Renal cortical epithelial cell (primary cell): ENCODE data around the gene MPG. TPM values are rescaled to one million over a fixed set of nuclear protein-coding genes. Genes with fewer than 3 reads are reported as not detected.
"Not testable (repeated sequence)": the region's sequence is repeated elsewhere in the genome, so short reads cannot be mapped to it uniquely, and the experiment has no call there.

ENCODE experiments used
- DNase-seq: peaks from one replicate; pipeline ENCODE4 v3.0.0-alpha.2; 2011; ENCODE audit warnings: low read depth
- total RNA-seq: library from RNA; depleted of rRNA; stranded (reverse); fragments of >200 nt; gene quantifications from 2 replicates; pipeline ENCODE4 v1.2.3, GENCODE V29; 2014

Gene MPG
- total RNA-seq, 1 donor from 2014 or later: 49.3 TPM

DNA sequence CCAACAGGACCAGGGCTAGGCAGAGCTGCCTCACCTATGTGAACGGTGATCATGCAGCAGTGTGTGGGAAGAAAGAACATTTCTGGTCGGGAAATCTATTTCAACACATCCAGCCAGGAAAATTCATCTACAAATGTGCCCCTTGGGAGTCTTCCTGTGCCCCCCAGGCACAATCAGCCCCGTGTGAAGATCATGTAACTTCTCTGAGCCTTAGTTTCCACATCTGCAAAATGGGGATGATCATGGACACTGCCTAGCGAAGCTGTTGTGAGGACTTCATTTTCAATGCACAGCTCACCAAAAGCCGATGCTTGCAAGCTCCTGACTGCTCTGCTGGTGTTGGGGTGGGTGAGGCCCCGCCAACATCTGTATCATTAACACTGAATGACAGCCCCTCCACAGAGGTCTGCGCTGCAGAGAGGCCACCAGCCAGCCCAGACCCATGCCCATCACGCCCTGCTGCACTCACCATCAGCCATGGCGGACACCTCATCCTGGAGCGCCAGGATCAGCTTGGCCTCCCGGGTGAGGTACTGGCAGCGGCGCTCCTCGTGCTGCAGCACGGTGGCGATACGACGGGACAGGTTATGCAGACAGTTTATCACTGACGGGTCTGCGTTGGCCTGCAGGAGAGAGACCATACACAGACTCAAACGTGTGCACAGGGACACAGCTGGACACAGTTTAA is 34.3 kb downstream of the MPG start:
- DNase-seq: no peak

- DNase-seq: no peak
Measured at GRCh38 chr16:114327-114726, 36.3 kb downstream of the MPG start.

GRCh38 chr16:116015-116414 is 38.0 kb downstream of the MPG start:
- DNase-seq: no peak

- DNase-seq: no peak
Measured at GRCh38 chr16:117379-118365, 39.6 kb downstream of the MPG start.

DNA sequence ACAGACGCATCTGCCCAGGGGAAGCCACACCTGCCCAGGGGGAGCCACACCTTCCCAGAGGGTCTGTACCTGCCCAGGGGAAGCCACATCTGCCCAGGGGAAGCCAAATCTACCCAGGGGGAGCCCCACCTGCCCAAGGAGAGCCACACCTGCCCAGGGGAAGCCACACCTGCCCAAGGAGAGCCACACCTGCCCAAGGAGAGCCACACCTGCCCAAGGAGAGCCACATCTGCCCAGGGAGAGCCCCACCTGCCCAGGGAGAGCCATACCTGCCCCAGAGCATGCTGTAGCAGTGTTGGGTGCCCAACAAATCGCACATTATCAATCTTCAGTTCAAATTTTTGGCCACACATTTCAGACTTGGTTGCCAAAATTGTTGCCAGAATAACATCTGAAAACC is 40.8 kb downstream of the MPG start:
- DNase-seq: no peak

- no peak for DNase-seq
Measured at GRCh38 chr16:119295-119694, 41.3 kb downstream of the MPG start.

- no peak for DNase-seq
Measured at GRCh38 chr16:119835-120491, 41.9 kb downstream of the MPG start.

GRCh38 chr16:120756-121155 is 42.7 kb downstream of the MPG start:
- DNase-seq: no peak

DNA sequence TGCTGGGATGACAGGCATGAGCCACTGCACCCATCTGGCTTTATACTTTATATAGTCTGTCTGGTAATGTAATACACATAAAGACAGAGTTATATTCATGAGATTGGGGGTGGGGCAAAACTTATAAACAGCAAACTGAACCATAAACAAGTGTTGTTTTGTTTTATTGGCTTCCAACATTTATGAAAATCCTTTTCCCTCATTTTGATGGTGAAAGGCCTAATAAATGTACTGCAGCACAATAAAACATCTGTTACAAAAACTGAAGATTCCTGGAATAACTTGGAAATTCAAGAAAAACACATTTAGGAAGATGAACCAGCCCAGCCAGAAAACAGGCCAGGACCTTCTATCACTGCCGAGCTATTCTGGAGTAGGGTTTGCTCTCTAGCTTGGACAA is 44.3 kb downstream of the MPG start:
- no peak for DNase-seq

GRCh38 chr16:123558-124350 is 45.7 kb downstream of the MPG start:
- not testable (repeated sequence) for DNase-seq

DNA sequence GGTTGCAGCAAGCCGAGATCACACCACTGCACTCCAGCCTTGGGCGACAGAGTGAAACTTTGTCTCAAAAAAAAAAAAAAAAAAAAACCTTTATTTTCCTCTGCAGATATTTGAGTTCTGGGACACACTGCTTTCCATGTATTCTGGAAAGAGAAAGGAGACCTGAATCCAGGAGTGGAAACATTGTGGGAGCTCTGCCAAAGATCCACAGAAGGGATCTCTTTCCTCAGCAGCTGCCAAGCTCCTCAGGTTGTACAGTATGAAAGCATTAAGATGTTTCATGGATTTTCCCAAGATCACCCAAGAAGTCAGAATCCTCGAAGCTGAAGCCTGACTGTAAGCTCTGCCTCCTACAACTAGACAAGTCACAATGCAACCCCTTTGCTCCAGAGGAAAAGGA is 47.0 kb downstream of the MPG start:
- no peak for DNase-seq

- no peak for DNase-seq
Measured at GRCh38 chr16:129075-129474, 51.0 kb downstream of the MPG start.

GRCh38 chr16:130533-131173 is 52.6 kb downstream of the MPG start:
- no peak for DNase-seq

- no peak for DNase-seq
Measured at GRCh38 chr16:132120-132519, 54.1 kb downstream of the MPG start.

- no peak for DNase-seq
Measured at GRCh38 chr16:133716-134115, 55.7 kb downstream of the MPG start.

Other genes with a start within 250 kb of the MPG start
- gene POLR3K, start 24.6 kb upstream of the MPG start, total RNA-seq: 4.1 and 4.5 TPM in 2 replicates
- gene SNRNP25, start 24.4 kb upstream of the MPG start, total RNA-seq: 19.1 and 21.7 TPM in 2 replicates
- gene RHBDF1, start 5.6 kb upstream of the MPG start, total RNA-seq: 20.7 and 37.3 TPM in 2 replicates
- gene NPRL3, start 60.4 kb downstream of the MPG start, total RNA-seq: 3.6 and 26.0 TPM in 2 replicates
- gene HBZ, start 74.4 kb downstream of the MPG start, total RNA-seq: not detected in 2 replicates
- gene HBM, start 87.8 kb downstream of the MPG start, total RNA-seq: not detected in 2 replicates
- not detected in 2 replicates for gene HBA2, start 94.7 kb downstream of the MPG start, total RNA-seq
- not detected in 2 replicates for gene HBA1, start 98.5 kb downstream of the MPG start, total RNA-seq
- 2.4 TPM in 1 of 2 replicates, not detected in the other for gene HBQ1, start 102.2 kb downstream of the MPG start, total RNA-seq
- gene LUC7L, start 151.2 kb downstream of the MPG start, total RNA-seq: 21.2 and 44.9 TPM in 2 replicates
- gene FAM234A, start 156.6 kb downstream of the MPG start, total RNA-seq: 76.4 and 204 TPM in 2 replicates
- gene RGS11, start 197.7 kb downstream of the MPG start, total RNA-seq: 0.40 TPM in 1 of 2 replicates, not detected in the other
- not detected in 2 replicates for gene ARHGDIG, start 202.4 kb downstream of the MPG start, total RNA-seq
- gene PDIA2, start 204.9 kb downstream of the MPG start, total RNA-seq: not detected in 2 replicates